GM12872 (cell line): ENCODE measurements around the gene GABPB1.

Experiments
- CTCF ChIP-seq: IDR thresholded peaks from 3 replicates; pipeline ENCODE4 v1.5.1; 2011; ENCODE audit warnings: low read depth, mild to moderate bottlenecking, low read length, moderate library complexity; ENCODE audit not compliant: insufficient read depth

The GABPB1 gene

DNA sequence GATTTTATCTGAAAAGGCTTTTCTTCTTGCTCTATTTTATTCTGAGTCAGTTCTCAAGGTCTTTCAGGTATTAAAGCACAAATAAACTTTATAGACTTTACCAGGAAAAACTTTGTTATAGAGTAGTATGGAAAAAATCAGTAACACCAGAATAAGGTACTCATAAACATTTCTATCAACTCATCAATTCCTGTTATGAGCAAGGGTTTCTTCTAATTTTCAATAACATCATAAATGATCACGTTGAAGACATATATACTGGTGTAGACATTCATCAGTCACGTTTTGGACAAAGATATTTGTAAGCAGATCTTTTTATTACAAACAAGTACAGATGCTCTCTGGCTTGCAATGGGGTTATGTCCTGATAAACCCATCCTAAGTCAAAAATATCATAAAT, 79.9 kb downstream of the GABPB1 start:
- TF ChIP-seq CTCF = no peak

DNA sequence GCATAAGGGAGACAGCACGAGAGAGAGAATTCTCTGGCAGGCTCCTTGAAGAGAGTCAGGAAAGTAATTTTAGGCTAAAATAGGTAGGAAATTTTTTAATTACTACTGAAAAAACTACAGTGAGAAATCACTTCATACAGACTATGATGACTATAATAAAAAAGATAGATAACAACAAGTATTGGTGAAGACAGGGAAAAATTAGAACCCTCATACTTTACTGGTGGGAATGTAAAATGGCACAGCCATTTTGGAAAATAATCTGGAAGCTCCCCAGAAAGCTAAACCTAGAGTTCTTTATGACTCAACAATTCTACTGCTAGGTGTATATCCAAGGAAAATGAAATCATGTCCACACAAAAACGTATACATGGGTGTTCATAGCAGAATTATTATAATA, 87.4 kb downstream of the GABPB1 start:
- no peak for TF ChIP-seq CTCF

GRCh38 chr15:50265620-50266019, 89.4 kb downstream of the GABPB1 start, which contains the start of gene HDC:
HDC (minus strand) TSS chr15:50265726; CDS start chr15:50265623, 103 bp downstream.
- no peak for TF ChIP-seq CTCF

- TF ChIP-seq CTCF = no peak
Measured at GRCh38 chr15:50262533-50262932, 92.5 kb downstream of the GABPB1 start.

DNA sequence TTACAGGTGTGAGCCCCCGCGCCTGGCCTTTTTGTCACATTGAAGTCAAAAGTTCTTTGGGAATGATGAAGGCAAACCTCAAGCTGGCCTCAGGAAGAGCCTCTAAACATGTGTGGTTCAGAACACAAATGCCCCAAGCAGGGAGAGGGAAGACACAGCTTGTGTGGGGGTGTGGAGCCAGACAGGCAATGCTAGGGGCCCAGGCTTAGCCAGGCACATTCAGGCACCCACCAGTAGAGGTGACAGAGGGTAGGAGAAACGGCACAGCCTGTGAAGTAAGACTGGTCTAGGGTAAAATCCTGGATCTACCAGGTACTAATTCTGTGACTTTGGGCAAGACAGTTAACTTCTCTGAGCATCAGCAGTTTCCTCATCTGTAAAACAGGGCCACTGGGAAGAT, 93.0 kb downstream of the GABPB1 start:
- TF ChIP-seq CTCF = peak; percentile 31; the same call in 1 of the 3 replicates

DNA sequence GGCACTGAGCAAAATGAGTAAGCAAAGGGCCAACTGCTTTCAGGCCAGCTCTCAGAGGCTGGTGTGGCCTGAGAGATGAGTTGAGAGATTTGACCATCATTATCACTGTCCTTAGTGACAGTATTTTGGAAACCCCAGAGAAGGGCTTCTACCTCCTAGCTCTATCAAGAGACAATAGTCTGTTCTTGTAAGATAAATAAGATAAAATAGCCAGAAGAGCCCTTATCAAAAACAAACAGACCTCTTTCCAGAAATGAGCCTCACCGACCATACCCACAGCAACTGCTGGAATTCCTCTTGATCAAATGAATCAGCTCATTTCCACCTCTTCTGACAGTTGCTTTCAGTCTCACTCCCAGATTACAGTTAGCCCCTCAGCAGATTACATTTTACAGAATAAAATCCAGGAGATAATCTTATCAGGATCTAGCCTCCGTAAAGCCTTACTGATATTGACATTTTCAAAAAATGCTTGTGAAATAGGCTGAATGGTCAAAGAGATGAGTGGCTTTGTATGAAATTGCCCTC, 94.0 kb downstream of the GABPB1 start:
- TF ChIP-seq CTCF = no peak

DNA sequence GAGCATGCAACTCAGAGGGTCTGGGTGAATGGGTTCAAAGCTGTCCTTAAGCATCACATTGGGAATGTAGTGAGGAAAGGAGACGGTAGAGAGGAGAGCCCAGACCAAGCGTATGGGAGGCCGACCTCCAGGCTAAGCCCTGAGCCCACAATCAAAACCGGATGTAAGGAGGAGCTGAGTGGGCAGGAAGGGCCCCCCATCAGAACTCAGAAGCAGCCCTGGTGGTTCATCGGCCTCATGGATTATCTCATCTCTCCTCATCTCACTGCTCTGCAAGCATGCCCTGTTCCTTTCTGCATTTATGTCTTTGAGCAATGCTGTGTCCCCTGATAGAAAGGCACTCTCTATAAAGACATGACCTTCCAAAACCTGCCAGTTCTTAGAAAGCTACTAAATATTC, 95.7 kb downstream of the GABPB1 start:
- no peak for TF ChIP-seq CTCF
